ENCODE data around the gene RARS2. TPM values are rescaled to one million over a fixed set of nuclear protein-coding genes. Genes with fewer than 3 reads are reported as not detected.

The RARS2 gene
- total and polyA plus RNA-seq, 9 of the 15 experiments (the other 6 are each of a cell fraction or from before 2014, with no cell fraction given) = 30.0 to 92.7 (median 43.4) TPM

GRCh38 chr6:87589693-87590416 lies at the start of gene RARS2, which contains the start of gene ORC3 (continued):
- TF ChIP-seq, protein P1, sequence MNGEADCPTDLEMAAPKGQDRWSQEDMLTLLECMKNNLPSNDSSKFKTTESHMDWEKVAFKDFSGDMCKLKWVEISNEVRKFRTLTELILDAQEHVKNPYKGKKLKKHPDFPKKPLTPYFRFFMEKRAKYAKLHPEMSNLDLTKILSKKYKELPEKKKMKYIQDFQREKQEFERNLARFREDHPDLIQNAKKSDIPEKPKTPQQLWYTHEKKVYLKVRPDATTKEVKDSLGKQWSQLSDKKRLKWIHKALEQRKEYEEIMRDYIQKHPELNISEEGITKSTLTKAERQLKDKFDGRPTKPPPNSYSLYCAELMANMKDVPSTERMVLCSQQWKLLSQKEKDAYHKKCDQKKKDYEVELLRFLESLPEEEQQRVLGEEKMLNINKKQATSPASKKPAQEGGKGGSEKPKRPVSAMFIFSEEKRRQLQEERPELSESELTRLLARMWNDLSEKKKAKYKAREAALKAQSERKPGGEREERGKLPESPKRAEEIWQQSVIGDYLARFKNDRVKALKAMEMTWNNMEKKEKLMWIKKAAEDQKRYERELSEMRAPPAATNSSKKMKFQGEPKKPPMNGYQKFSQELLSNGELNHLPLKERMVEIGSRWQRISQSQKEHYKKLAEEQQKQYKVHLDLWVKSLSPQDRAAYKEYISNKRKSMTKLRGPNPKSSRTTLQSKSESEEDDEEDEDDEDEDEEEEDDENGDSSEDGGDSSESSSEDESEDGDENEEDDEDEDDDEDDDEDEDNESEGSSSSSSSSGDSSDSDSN (IDR thresholded peaks at IDR 0.05; ENCODE audit: borderline replicate concordance in 1 of 2, low read depth in 2 of 2, low read length in 2 of 2) = 0 out of 4 replicates have a peak, but pooled peaks of 1 of the 2 experiments have one; percentile 40
- TF ChIP-seq COPS2 (conservative IDR thresholded peaks at IDR 0.05) (no peak), ZBTB40 (IDR thresholded peaks at IDR 0.05) (peak; percentile 95), ZBTB40 (CRISPR knock-in tag; IDR thresholded peaks at IDR 0.05) (no peak), ZFPM2 (CRISPR knock-in tag; IDR thresholded peaks at IDR 0.05) (no peak), NKRF (IDR thresholded peaks at IDR 0.05; ENCODE audit: borderline replicate concordance) (peak; percentile 84), FOS (IDR thresholded peaks at IDR 0.05; ENCODE audit: extremely low read depth, insufficient read length) (peak; percentile 71), SP2 (IDR thresholded peaks at IDR 0.05; ENCODE audit: extremely low read depth, low read depth, low read length, poor library complexity, severe bottlenecking) (peak; percentile 64), CREM (IDR thresholded peaks at IDR 0.05; ENCODE audit: low read depth) (peak; percentile 85), EP400 (IDR thresholded peaks at IDR 0.05) (peak; percentile 97), HDAC3 (IDR thresholded peaks at IDR 0.05; ENCODE audit: borderline replicate concordance, partially characterized antibody) (no peak), KLF6 (CRISPR knock-in tag; IDR thresholded peaks at IDR 0.05; ENCODE audit: borderline replicate concordance) (peak; percentile 67; the same call in 1 of the 2 replicates), HNRNPLL (IDR thresholded peaks at IDR 0.05; ENCODE audit: low read depth, low read length, poor library complexity, severe bottlenecking) (peak; percentile 88), HNRNPUL1 (IDR thresholded peaks at IDR 0.05; ENCODE audit: low read length) (no peak)

Data from K562 (cell line).